HepG2 (cell line): ENCODE data around the gene MYH15. TPM values are rescaled to one million over a fixed set of nuclear protein-coding genes. Genes with fewer than 3 reads are reported as not detected.

Source experiments
- ATAC-seq: fragments of 200-7000 bp; cut with Tn5 transposase; 3 replicates; pipeline ENCODE4 v1.9.1; 2020; ENCODE audit warnings: mild to moderate bottlenecking, moderate library complexity
- BruUV-seq: library from RNA; stranded (reverse); fragments of 400-500 nt; replicated peaks from 2 replicates; lab custom pipeline; 2021; lab: Mats Ljungman, UMichigan
- CTCF ChIA-PET: fragments of 300-600 bp; formaldehyde crosslinking; extraction: SDS; loops from one replicate; lab custom pipeline; 2021; ENCODE audit warnings: low total read pairs, inconsistent platforms, low intra/inter-chr PET ratio; lab: Yijun Ruan, JAX
- POLR2A ChIA-PET: fragments of 350-600 bp; sonication (Branson Sonifier 250); formaldehyde crosslinking; loops from one replicate; lab custom pipeline; 2020; ENCODE audit warnings: antibody characterized with exemption, inconsistent platforms; lab: Yijun Ruan, JAX
- DNase-seq: peaks from one replicate; pipeline ENCODE4 v3.0.0-alpha.2; 2015; ENCODE audit warnings: low spot score
- FAIRE-seq: peaks from 3 replicates; lab custom pipeline; 2011; peaks lifted over from hg19 to GRCh38; lab: Jason Lieb, UNC
- H2AFZ ChIP-seq: one replicate; pipeline ENCODE4 v1.6.1; 2011; ENCODE audit warnings: low read length, inconsistent platforms
- H3K27ac ChIP-seq: fragments of 300-600 bp; 3 replicates; pipeline ENCODE4 v1.8.0; 2011; ENCODE audit warnings: mixed run types, mild to moderate bottlenecking, mixed read lengths, low read length, inconsistent platforms; ENCODE audit not compliant: insufficient read depth; ENCODE audit errors: extremely low read length
- H3K27me3 ChIP-seq, 2 experiments: fragments of 200-600 bp in 1 of 2; 2 replicates in 1 of 2; 3 replicates in 1 of 2; pipeline versions ENCODE4 v1.6.0 to v1.8.0; 2011; ENCODE audit warnings: low read length in 2 of 2, mild to moderate bottlenecking in 2 of 2, moderate library complexity in 2 of 2, inconsistent platforms in 1 of 2; ENCODE audit not compliant: insufficient read depth in 2 of 2, control insufficient read depth in 1 of 2
- H3K36me3 ChIP-seq, 2 experiments: fragments of 200-600 bp in 1 of 2; replicated peaks in 1 of 2; 2 replicates in 1 of 2; 3 replicates in 1 of 2; pipeline versions ENCODE4 v1.5.1 to v1.8.0; 2011; ENCODE audit warnings: low read length in 2 of 2, inconsistent platforms in 1 of 2; ENCODE audit not compliant: insufficient read depth in 2 of 2, control insufficient read depth in 1 of 2
- H3K4me1 ChIP-seq: 2 replicates; pipeline ENCODE4 v1.5.1; 2012; ENCODE audit warnings: low read length, inconsistent platforms; ENCODE audit not compliant: insufficient read depth
- H3K4me2 ChIP-seq: 2 replicates; pipeline ENCODE4 v1.6.0; 2011; ENCODE audit warnings: low read depth, low read length, inconsistent platforms
- H3K4me3 ChIP-seq, 3 experiments: fragments of 200-600 bp in 1 of 3; sonication (generic), shearing (Covaris generic) in 1 of 3; replicated peaks in 1 of 3; 2 replicates each; pipeline ENCODE4 v1.5.1; 2011 to 2016; ENCODE audit warnings: low read length in 3 of 3, inconsistent platforms in 2 of 3, low read depth in 2 of 3, mild to moderate bottlenecking in 2 of 3, control low read depth in 1 of 3, mixed read lengths in 1 of 3; ENCODE audit not compliant: insufficient read depth in 1 of 3
- H3K79me2 ChIP-seq: one replicate; pipeline ENCODE4 v1.6.1; 2011; ENCODE audit warnings: low read length, inconsistent platforms; ENCODE audit not compliant: insufficient read depth
- H3K9ac ChIP-seq: 2 replicates; pipeline ENCODE4 v1.6.0; 2011; ENCODE audit warnings: mild to moderate bottlenecking, low read depth, low read length, inconsistent platforms; ENCODE audit not compliant: insufficient read depth
- H3K9me3 ChIP-seq: 2 replicates; pipeline ENCODE4 v1.5.1; 2012; ENCODE audit warnings: mild to moderate bottlenecking, low read length
- H4K20me1 ChIP-seq: 2 replicates; pipeline ENCODE4 v1.6.0; 2011; ENCODE audit warnings: inconsistent platforms, mild to moderate bottlenecking, low read length, moderate library complexity; ENCODE audit not compliant: insufficient read depth
- HCFC1 ChIP-seq: fragments of 150-350 bp; IDR thresholded peaks from 2 replicates; pipeline ENCODE4 v1.6.1; 2014; ENCODE audit warnings: low read depth, low read length
- REPIN1 ChIP-seq: sonication (generic); formaldehyde crosslinking; IDR thresholded peaks from 2 replicates; pipeline ENCODE4 v1.8.0; 2022; ENCODE audit warnings: missing genetic modification reagents, low read depth, mild to moderate bottlenecking, borderline replicate concordance
- RORA ChIP-seq: sonication (generic); formaldehyde crosslinking; IDR thresholded peaks from 2 replicates; pipeline ENCODE4 v1.5.0; 2020; ENCODE audit warnings: mild to moderate bottlenecking, missing genetic modification reagents, moderate library complexity
- TAF1 ChIP-seq: sonication (generic); formaldehyde crosslinking; IDR thresholded peaks from 2 replicates; pipeline ENCODE4 v1.4.0; 2020; ENCODE audit warnings: missing genetic modification reagents
- ZIK1 ChIP-seq: sonication (generic); formaldehyde crosslinking; IDR thresholded peaks from 2 replicates; pipeline ENCODE4 v1.5.0; 2020; ENCODE audit warnings: mild to moderate bottlenecking, low read depth, missing genetic modification reagents, borderline replicate concordance
- ZNF34 ChIP-seq: sonication (generic); formaldehyde crosslinking; IDR thresholded peaks from 2 replicates; pipeline ENCODE4 v1.4.0; 2020; ENCODE audit warnings: mild to moderate bottlenecking, missing genetic modification reagents, borderline replicate concordance
- ZNF709 ChIP-seq: sonication (generic); formaldehyde crosslinking; IDR thresholded peaks from 2 replicates; pipeline ENCODE4 v1.5.0; 2020; ENCODE audit warnings: mild to moderate bottlenecking, missing genetic modification reagents
- WGBS: methylation state at CpG from one replicate; pipeline ENCODE4 v1.1.6; 2017; ENCODE audit warnings: low lambda C conversion rate; 5-methylcytosine and 5-hydroxymethylcytosine counted together
- in situ Hi-C: cut with HindIII; loops from 2 replicates; pipeline ENCODE4 v1.10.0; 2017; ENCODE audit warnings: low pct_unique_long_range_greater_than_20kb; ENCODE audit not compliant: extremely low pct_ligation_motif_present
- intact Hi-C: fragments of 100-400 bp; cut with micrococcal nuclease; formaldehyde crosslinking; loops from one replicate; pipeline ENCODE4 v1.10.0; 2022; ENCODE audit not compliant: unreplicated experiment
- polyA plus RNA-seq, 8 experiments: library from polyadenylated mRNA; depleted of rRNA in 3 of 8; stranded (reverse) in 7 of 8; unstranded in 1 of 8; fragments of >200 nt; fragmentation: Illumina TruSeq in 4 of 8; extraction: Trizol in 4 of 8; gene quantifications; 2 replicates each; pipeline versions ENCODE4 v1.2.1 to v1.2.3, GENCODE V29; 2011 to 2016; ENCODE audit warnings: low read depth in 4 of 8, missing spikeins in 1 of 8, mixed read lengths in 1 of 8; ENCODE audit not compliant: insufficient read depth in 1 of 8
- total RNA-seq, 5 experiments: library from RNA; depleted of rRNA; stranded (reverse); fragments of >200 nt; fragmentation: Illumina TruSeq; extraction: Trizol; gene quantifications; 2 replicates each; pipeline ENCODE4 v1.2.3, GENCODE V29; 2016; ENCODE audit warnings: low read depth in 1 of 5
- TF ChIP-seq, protein P1 (sequence below): sonication (generic); formaldehyde crosslinking; IDR thresholded peaks from 2 replicates; pipeline ENCODE4 v1.5.0; 2020; ENCODE audit warnings: mild to moderate bottlenecking, missing genetic modification reagents
- TF ChIP-seq, protein P2 (sequence below): sonication (generic); formaldehyde crosslinking; IDR thresholded peaks from 2 replicates; pipeline ENCODE4 v1.9.0; 2021; ENCODE audit warnings: missing genetic modification reagents, borderline replicate concordance

Gene MYH15
- total and polyA plus RNA-seq, 2 of the 13 experiments (the other 11 are each of a cell fraction or from before 2014, with no cell fraction given), result 0.03 to 0.09 TPM

DNA sequence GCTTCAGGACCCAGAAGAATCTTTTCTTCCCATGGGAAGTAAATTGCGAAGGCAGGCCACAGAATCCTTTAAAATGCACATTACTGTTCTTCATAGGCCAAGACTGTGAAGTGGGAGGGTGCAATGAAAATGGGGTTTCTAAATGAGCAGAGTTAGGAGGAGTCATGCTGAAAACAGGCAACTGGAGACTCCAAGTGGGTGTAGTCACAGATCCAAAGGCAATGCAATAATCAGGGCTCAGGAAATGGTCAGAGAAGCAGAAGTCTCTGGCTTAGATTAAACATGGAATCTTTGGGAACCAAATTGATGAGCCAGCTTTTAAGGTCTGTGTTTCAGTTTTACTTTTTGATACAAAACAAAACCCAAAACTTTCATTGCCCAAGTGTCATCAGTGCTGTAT, 176.4 kb downstream of the MYH15 start:
- FAIRE-seq, result no peak
- 0% methylated on average over 1 of the region's 1 CpG for WGBS
- CTCF ChIA-PET, result no interaction called here

DNA sequence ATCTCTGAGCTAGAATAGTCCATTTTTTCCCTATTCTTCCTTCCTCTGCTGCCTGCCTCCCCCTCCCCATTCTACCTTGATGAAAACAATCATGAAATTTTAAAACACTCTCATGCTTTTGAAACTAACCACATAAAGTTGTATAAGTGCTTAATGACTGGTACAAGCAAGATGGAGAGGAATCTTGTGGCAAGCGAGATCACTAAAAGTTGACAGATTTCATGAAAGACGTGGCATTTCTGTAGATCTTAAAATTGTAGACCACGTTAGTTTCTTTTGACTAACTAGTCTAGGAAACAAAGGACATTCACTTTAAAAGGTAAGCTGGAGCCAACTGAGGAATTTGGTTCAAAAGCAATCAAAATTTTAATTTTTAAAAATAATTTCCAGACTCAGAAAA, 178.6 kb downstream of the MYH15 start:
- intact Hi-C loops (no loop called here), in situ Hi-C loops (no loop called here)
- H3K27ac ChIP-seq, result no peak overlapping the region
- H2AFZ ChIP-seq, result no peak overlapping the region
- no peaks in the 10 kb centered on the region for H3K9me3 ChIP-seq
- FAIRE-seq (no peak), ATAC-seq (no peak), DNase-seq (no peak)
- no peak overlapping the region for H3K4me2 ChIP-seq
- no peaks in the 10 kb centered on the region for H3K27me3 ChIP-seq
- H3K36me3 ChIP-seq, result no peaks in the 10 kb centered on the region
- CTCF ChIA-PET, result no interaction called here
- 4% methylated on average over 3 of the region's 3 CpGs for WGBS
- no peaks in the 10 kb centered on the region for H3K79me2 ChIP-seq
- POLR2A ChIA-PET, result no interaction called here
- H3K9ac ChIP-seq, result no peak overlapping the region
- H4K20me1 ChIP-seq, result no peaks in the 10 kb centered on the region
- no TSS peak for BruUV-seq
- H3K4me3 ChIP-seq, result no peak overlapping the region
- no peaks in the 10 kb centered on the region for H3K4me1 ChIP-seq
- TF ChIP-seq RORA (CRISPR knock-in tag) (no peak), REPIN1 (CRISPR knock-in tag) (no peak), HCFC1 (no peak), ZIK1 (CRISPR knock-in tag) (no peak), ZNF709 (CRISPR knock-in tag) (no peak), TAF1 (CRISPR knock-in tag) (no peak)
- TF ChIP-seq, protein P1, sequence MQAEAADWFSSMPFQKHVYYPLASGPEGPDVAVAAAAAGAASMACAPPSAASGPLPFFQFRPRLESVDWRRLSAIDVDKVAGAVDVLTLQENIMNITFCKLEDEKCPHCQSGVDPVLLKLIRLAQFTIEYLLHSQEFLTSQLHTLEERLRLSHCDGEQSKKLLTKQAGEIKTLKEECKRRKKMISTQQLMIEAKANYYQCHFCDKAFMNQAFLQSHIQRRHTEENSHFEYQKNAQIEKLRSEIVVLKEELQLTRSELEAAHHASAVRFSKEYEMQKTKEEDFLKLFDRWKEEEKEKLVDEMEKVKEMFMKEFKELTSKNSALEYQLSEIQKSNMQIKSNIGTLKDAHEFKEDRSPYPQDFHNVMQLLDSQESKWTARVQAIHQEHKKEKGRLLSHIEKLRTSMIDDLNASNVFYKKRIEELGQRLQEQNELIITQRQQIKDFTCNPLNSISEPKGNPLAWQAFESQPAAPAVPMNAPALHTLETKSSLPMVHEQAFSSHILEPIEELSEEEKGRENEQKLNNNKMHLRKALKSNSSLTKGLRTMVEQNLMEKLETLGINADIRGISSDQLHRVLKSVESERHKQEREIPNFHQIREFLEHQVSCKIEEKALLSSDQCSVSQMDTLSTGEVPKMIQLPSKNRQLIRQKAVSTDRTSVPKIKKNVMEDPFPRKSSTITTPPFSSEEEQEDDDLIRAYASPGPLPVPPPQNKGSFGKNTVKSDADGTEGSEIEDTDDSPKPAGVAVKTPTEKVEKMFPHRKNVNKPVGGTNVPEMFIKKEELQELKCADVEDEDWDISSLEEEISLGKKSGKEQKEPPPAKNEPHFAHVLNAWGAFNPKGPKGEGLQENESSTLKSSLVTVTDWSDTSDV (CRISPR knock-in tag), result no peak

More for the DNA sequence above, 176.4 kb downstream of the MYH15 start:
- POLR2A ChIA-PET, result no interaction called here
- Histone ChIP-seq H3K79me2 (no peaks in the 10 kb centered on the region), H4K20me1 (no peaks in the 10 kb centered on the region), H3K9me3 (no peaks in the 10 kb centered on the region), H3K4me3 (no peak overlapping the region), H3K4me2 (no peak overlapping the region), H3K9ac (no peak overlapping the region), H3K27me3 (no peaks in the 10 kb centered on the region), H3K36me3 (no peaks in the 10 kb centered on the region)
- no peak for ATAC-seq
- in situ Hi-C loops, result no loop called here
- intact Hi-C loops, result no loop called here
- no peak for TF ChIP-seq ZNF34 (CRISPR knock-in tag)
- TF ChIP-seq, protein P2, sequence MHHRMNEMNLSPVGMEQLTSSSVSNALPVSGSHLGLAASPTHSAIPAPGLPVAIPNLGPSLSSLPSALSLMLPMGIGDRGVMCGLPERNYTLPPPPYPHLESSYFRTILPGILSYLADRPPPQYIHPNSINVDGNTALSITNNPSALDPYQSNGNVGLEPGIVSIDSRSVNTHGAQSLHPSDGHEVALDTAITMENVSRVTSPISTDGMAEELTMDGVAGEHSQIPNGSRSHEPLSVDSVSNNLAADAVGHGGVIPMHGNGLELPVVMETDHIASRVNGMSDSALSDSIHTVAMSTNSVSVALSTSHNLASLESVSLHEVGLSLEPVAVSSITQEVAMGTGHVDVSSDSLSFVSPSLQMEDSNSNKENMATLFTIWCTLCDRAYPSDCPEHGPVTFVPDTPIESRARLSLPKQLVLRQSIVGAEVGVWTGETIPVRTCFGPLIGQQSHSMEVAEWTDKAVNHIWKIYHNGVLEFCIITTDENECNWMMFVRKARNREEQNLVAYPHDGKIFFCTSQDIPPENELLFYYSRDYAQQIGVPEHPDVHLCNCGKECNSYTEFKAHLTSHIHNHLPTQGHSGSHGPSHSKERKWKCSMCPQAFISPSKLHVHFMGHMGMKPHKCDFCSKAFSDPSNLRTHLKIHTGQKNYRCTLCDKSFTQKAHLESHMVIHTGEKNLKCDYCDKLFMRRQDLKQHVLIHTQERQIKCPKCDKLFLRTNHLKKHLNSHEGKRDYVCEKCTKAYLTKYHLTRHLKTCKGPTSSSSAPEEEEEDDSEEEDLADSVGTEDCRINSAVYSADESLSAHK, result no peak
- TF ChIP-seq, all 625 proteins: peak for 0
- Histone ChIP-seq H3K4me1 (no peaks in the 10 kb centered on the region), H2AFZ (no peak overlapping the region), H3K27ac (no peak overlapping the region)
- DNase-seq, result no peak
- no TSS peak for BruUV-seq
